Motor neuron (in vitro differentiated cells): ENCODE results near the gene NBAS. TPM values are rescaled to one million over a fixed set of nuclear protein-coding genes. Genes with fewer than 3 reads are reported as not detected.

Source experiments
- ATAC-seq, 8 experiments: fragments of 200-7000 bp; cut with Tn5 transposase; replicated peaks in 6 of 8; 2 replicates each; pipeline ENCODE4 v1.8.0; 2021; ENCODE audit warnings: mild to moderate bottlenecking in 8 of 8, moderate library complexity in 8 of 8
- H3K27ac ChIP-seq, 2 donors: fragments of 250-450 bp; sonication (Bioruptor Pico); 2 replicates each; pipeline ENCODE4 v1.9.0; 2021; ENCODE audit warnings: antibody characterized with exemption in 2 of 2, mild to moderate bottlenecking in 2 of 2, moderate library complexity in 1 of 2
- H3K4me1 ChIP-seq, 2 donors: fragments of 250-450 bp; sonication (Bioruptor Pico); replicated peaks in 1 of 2; 2 replicates each; pipeline ENCODE4 v1.6.1; 2021; ENCODE audit warnings: antibody characterized with exemption in 2 of 2, mild to moderate bottlenecking in 2 of 2, moderate library complexity in 1 of 2
- H3K4me3 ChIP-seq, 5 donors: fragments of 250-450 bp; sonication (Bioruptor Pico); 2 replicates each; pipeline ENCODE4 v1.9.0; 2021; ENCODE audit warnings: antibody characterized with exemption in 5 of 5, mild to moderate bottlenecking in 5 of 5, moderate library complexity in 4 of 5
- WGBS, 10 experiments: fragments of 450-650 bp; shearing (Covaris generic); methylation state at CpG; one replicate each; pipeline ENCODE4 v1.0.0; 2022; 5-methylcytosine and 5-hydroxymethylcytosine counted together
- in situ Hi-C, 9 experiments: fragments of 400-800 bp; cut with MboI; loops; one replicate each; pipeline ENCODE4 v1.15.0; 2021; ENCODE audit warnings: low sequenced_read_pairs in 9 of 9, low pct_unique_long_range_greater_than_20kb in 2 of 9; ENCODE audit not compliant: unreplicated experiment in 9 of 9
- total RNA-seq, 8 experiments: library from RNA; unstranded; fragments of 300-600 nt; gene quantifications; 2 replicates each; pipeline versions ENCODE4 v1.2.3 to v1.2.4, GENCODE V29; 2022

The NBAS gene
- total RNA-seq, result 10 to 100 TPM; 40.4 to 90.0 (median 71.7) TPM

DNA sequence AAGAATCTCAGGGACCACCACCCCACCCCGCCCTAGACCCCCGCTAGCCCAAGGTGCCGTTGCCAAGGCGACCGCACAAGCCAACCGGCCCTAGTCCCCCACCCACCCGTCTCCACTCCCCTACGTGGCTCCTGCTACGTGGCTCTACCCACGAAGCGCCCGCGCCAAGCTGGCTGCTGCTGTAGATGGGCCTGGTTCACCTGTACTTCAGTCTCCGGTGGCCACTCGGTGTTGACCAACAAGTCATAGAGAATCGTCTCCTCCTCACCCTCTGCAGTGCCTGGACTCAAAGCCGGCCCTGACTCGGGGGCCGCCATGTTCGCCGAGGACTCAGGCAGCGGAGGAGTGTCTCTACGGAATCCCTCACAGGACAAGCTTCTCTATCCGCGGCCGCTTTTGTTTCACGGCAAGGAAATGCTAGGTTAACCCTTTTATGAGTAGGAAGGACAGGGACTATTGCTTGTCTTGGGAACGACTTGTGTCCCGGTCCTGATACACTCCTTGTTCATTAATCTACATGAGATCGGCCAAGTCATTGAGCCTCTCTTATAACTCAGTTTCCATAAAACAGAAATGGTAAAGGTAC, at the start of gene NBAS:
TSS of gene NBAS (minus strand) at position 347 of the 586 bp plus-strand sequence. CDS start at position 317, 30 bp downstream.
- peak within 1 kb of the TSS; percentile 94 to 95 for H3K27ac ChIP-seq
- H3K4me1 ChIP-seq, result peaks cover 2 to 21% of the 10 kb centered on the region in 2 donors
- peak; percentile 72 to 82 (median 77) for ATAC-seq
- peak within 1 kb of the TSS; percentile 77 to 89 (median 86) for H3K4me3 ChIP-seq
- in situ Hi-C loops, result no loop called here
- 0 to 8% (median 1%) methylated on average over 2 to 15 of the region's 30 CpGs; no CpG with 5 or more reads in 2 of the 10 experiments for WGBS, 10 experiments

GRCh38 chr2:15610430-15610952, 49.4 kb upstream of the NBAS start:
- WGBS, 10 experiments, result 70 to 100% (median 89%) methylated on average over 4 to 5 of the region's 5 CpGs
- in situ Hi-C loops, result no loop called here

GRCh38 chr2:15609341-15610042, 48.4 kb upstream of the NBAS start:
- peak in 1 of 8 experiments; percentile 33 for ATAC-seq
- in situ Hi-C loops, result no loop called here

More at GRCh38 chr2:15610430-15610952, 49.4 kb upstream of the NBAS start:
- Histone ChIP-seq H3K4me1 (no peaks in the 10 kb centered on the region), H3K27ac (no peak overlapping the region), H3K4me3 (no peak overlapping the region)
- ATAC-seq, result no peak

GRCh38 chr2:15608392-15608761, 47.2 kb upstream of the NBAS start:
- in situ Hi-C loops, result no loop called here
- no peak overlapping the region for H3K4me3 ChIP-seq
- WGBS, 10 experiments, result 88 to 100% (median 100%) methylated on average over 1 to 4 of the region's 4 CpGs
- no peak overlapping the region for H3K27ac ChIP-seq
- ATAC-seq, result no peak
- no peaks in the 10 kb centered on the region for H3K4me1 ChIP-seq

More at GRCh38 chr2:15609341-15610042, 48.4 kb upstream of the NBAS start:
- Histone ChIP-seq H3K4me3 (no peak overlapping the region), H3K4me1 (no peaks in the 10 kb centered on the region), H3K27ac (no peak overlapping the region)
- WGBS, 10 experiments, result 50 to 100% (median 100%) methylated on average over 1 of the region's 1 CpG; no CpG with 5 or more reads in 1 of the 10 experiments

DNA sequence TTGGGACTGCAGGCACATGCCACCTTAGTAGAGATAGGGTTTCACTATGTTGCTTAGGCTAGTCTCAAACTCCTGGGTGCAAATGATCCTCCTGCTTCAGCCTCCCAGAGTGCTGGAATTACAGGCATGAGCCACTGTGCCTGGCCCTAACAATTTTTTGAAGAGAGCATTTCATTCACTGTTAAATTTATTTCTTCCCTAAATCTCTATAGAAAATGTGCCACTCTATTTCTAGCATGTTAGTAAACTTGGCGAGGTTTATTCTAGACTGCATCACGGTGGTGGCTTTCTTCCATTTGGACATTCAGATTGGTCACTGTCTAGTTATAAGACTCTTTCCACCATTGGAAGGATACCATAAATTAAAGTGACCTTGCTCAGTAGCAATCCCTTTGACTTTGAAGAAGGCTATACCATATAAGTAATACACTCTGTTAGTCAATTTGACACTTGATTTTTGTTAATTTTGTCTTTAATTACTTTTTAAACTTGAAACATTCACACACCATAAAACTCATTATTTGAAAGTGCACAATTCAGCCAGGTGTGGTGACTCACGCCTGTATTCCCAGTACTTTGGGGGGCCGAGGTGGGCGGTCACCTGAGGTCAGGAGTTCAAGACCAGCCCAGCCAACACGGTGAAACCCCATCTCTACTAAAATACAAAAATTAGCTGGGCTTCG, 46.7 kb upstream of the NBAS start:
- in situ Hi-C loops, result no loop called here
- no peak overlapping the region for H3K4me3 ChIP-seq
- 78 to 100% (median 95%) methylated on average over 1 to 7 of the region's 7 CpGs; no CpG with 5 or more reads in 1 of the 10 experiments for WGBS, 10 experiments
- H3K27ac ChIP-seq, result no peak overlapping the region
- ATAC-seq, result no peak
- H3K4me1 ChIP-seq, result no peaks in the 10 kb centered on the region

GRCh38 chr2:15606481-15607441, 45.6 kb upstream of the NBAS start:
- no peak overlapping the region for H3K27ac ChIP-seq
- no peak for ATAC-seq
- H3K4me1 ChIP-seq, result no peaks in the 10 kb centered on the region
- H3K4me3 ChIP-seq, result no peak overlapping the region
- WGBS, 10 experiments, result 67 to 100% (median 95%) methylated on average over 2 to 8 of the region's 8 CpGs
- in situ Hi-C loops, result no loop called here

DNA sequence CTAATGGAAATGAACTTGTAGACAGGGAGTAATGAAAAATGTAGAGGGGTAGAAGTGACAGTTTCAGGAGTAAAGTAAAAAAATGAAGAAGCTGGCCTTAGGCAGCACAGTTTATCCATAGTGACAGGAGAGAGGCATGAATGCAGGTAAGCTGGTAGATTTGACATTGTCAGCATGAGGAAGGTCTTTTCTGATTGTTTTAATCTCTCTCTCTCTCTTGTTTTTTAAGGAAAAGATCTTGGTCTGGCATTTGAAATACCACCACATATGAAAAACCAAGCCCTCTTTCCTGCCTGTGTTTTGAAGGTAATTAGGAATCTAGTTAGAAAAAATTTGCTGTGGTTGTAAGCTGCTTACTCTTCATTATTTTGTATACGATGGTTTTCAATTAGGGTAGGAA, 44.6 kb upstream of the NBAS start:
- WGBS, 10 experiments, result 20 to 100% (median 71%) methylated on average over 1 of the region's 1 CpG; no CpG with 5 or more reads in 3 of the 10 experiments
- no peak overlapping the region for H3K27ac ChIP-seq
- H3K4me3 ChIP-seq, result no peak overlapping the region
- H3K4me1 ChIP-seq, result no peaks in the 10 kb centered on the region
- ATAC-seq, result no peak
- in situ Hi-C loops, result no loop called here

- WGBS, 10 experiments, result 83 to 100% (median 98%) methylated on average over 1 to 2 of the region's 2 CpGs
- no peak overlapping the region for H3K27ac ChIP-seq
- ATAC-seq, result no peak
- no peaks in the 10 kb centered on the region for H3K4me1 ChIP-seq
- H3K4me3 ChIP-seq, result no peak overlapping the region
- in situ Hi-C loops, result no loop called here
Measured at GRCh38 chr2:15603948-15604347, 42.8 kb upstream of the NBAS start.

DNA sequence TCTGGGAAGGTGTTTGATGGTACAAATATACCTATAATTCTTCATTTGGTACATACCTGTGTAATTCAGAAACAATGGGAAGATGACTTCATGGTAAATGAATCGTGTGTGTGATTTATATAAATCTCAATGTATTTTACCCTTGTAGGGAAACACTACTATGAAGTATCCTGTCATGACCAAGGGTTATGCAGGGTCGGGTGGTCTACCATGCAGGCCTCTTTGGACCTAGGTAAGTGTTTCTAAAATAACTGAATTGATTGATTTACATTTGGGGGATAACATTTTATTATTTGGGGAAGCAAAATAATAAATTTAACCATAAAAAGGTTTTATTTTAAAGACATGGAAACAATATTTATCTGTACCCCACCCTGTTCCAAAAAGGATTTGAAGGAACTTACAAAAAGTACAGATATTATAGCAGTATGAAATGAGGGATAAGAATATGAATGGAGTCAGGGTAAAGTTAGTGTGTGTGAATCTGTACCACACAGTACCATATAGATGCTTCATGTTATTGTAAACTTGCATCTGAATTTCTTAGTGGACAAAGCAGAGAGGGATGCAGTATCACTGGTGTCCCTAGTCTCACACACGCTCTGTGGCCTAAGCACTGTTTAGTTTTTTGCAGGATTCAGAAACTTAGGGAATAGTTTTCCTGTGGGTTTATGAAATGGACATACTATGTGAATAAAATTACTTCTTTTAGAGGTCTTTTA, 42.1 kb upstream of the NBAS start:
- Histone ChIP-seq H3K27ac (no peak overlapping the region), H3K4me3 (no peak overlapping the region), H3K4me1 (no peaks in the 10 kb centered on the region)
- WGBS, 10 experiments, result 62 to 100% (median 93%) methylated on average over 1 to 3 of the region's 3 CpGs
- in situ Hi-C loops, result no loop called here
- ATAC-seq, result no peak

DNA sequence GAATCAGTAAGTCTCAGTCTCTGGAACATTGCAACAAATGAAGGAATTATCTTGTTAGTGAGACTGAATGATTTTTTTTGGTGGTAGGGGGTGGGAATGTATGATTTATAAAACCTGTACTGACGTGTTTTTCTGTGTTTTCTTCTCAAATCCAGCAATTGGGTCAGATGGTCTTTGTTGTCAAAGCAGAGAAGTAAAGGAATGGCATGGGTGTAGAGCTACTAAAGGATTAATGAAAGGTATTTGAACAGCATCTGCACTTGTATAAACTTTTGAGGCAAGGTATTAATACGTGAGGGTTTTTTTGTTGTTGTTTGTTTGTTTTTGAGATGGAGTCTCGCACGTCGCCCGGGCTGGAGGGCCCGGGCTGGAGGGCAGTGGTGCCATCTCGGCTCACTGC, 41.3 kb upstream of the NBAS start:
- 40 to 100% (median 94%) methylated on average over 1 to 8 of the region's 8 CpGs; no CpG with 5 or more reads in 3 of the 10 experiments for WGBS, 10 experiments
- no peak for ATAC-seq
- Histone ChIP-seq H3K4me1 (no peaks in the 10 kb centered on the region), H3K27ac (no peak overlapping the region), H3K4me3 (no peak overlapping the region)
- in situ Hi-C loops, result no loop called here

DNA sequence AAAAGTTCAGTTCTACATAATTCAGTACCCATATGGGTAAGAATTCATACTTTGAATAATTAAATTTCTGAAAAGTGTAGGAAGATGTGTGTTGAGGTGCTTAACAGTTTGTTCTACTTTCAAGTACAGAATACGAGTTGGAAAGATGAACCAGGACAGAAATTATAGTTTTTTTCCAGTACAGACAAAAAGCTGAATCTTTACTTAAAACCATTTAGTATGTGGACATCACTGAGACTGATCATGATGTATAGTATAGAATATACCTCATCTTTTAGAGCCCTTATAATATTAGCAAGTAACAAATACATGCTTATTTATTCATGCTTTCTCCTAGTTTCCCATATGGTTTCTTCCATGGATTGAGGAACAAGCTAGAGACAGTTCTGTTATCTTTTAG, 40.5 kb upstream of the NBAS start:
- in situ Hi-C loops, result no loop called here
- Histone ChIP-seq H3K4me1 (no peaks in the 10 kb centered on the region), H3K4me3 (no peak overlapping the region), H3K27ac (no peak overlapping the region)
- ATAC-seq, result no peak
- 83 to 100% (median 100%) methylated on average over 1 of the region's 1 CpG for whole genome bisulfite sequencing, 10 experiments

DNA sequence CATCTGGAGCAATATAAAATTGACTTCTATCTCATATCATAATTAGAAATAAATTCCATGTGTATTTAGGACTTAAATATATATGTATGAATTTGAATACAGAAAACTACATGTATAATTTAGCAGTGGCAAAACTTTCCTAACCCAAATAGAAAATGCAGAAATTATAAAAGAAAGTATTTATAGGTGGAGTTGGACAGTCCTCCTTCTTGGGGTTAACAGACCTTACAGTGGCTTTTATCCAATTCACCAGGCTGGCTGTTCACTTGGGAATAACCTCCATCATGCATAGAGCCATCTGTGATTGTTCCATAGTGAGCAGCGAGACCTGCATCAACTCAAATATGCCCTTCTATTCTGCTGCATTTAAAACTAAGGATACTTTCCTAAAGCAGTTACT, 38.9 kb upstream of the NBAS start:
- Histone ChIP-seq H3K27ac (no peak overlapping the region), H3K4me3 (no peak overlapping the region), H3K4me1 (no peaks in the 10 kb centered on the region)
- ATAC-seq, result no peak
- WGBS, 10 experiments, result 80 to 100% (median 100%) methylated on average over 1 of the region's 1 CpG; no CpG with 5 or more reads in 4 of the 10 experiments
- in situ Hi-C loops, result loop anchor here in 3 of 9 experiments (25.0 kb wide), 4 partner anchors 238 to 1188 kb away; partner anchors contain the start of gene LRATD1 (in 2 of the 3)
